Endometrium (tissue), 2 donors: ENCODE measurements around the gene ATXN1.

Experiments
- FAIRE-seq: peaks from 2 replicates; lab custom pipeline; 2012; peaks lifted over from hg19 to GRCh38; lab: Jason Lieb, UNC
- donor health status: control.
- donor health status: control.

The ATXN1 gene

DNA sequence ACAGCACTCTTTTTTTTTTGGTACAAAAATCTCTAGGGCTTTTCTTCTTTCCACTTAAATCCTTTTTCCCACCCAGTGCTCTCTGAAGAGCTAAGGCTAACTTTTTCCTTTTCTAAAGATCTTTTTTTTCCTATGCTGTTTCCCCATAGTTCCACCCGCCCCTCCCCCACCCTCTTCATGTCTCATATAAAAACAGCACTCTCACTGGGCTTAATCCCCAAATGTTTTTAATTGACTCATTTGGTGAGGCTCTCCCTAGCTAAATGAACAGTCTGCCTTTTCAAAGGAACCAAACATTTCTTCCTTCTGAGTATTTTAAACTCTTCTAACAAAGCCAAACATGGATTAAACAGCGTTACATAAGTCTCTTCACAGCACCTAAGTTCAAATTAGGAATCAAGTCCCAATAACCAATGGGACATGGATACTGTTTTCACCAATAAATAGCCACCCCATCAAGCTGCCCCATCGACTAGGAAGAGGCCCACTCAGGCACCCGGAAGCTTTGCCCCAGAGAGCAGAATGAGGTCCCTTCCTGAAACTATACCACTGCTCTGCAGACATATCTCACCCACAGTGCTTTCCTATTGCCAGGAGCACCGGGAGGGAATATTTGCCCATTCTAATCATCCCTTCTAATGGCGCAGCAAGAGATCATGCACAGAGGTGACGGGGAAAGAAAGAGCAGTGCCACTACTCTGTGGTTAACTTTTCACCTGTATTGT is 63.7 kb downstream of the ATXN1 start:
- FAIRE-seq: no peak

DNA sequence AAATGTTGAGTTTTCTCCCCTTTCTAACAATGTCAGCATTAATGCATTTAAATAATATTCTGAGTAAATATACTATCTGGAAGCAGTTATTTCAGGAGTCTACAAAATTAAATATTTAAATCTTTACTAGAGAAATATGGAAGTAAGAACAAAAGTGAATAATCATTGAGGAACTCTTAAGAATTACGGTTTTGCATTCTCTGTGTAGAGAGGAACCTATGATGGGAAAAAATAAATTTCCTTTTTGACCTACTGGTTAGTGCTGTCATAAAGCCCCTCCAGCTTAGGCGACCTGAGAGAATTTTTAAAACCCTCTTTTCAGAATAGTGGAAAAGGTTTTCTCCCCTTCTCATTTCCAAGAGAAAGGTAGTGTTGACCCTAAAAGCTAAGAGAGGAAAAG is 64.8 kb downstream of the ATXN1 start:
- FAIRE-seq: no peak

DNA sequence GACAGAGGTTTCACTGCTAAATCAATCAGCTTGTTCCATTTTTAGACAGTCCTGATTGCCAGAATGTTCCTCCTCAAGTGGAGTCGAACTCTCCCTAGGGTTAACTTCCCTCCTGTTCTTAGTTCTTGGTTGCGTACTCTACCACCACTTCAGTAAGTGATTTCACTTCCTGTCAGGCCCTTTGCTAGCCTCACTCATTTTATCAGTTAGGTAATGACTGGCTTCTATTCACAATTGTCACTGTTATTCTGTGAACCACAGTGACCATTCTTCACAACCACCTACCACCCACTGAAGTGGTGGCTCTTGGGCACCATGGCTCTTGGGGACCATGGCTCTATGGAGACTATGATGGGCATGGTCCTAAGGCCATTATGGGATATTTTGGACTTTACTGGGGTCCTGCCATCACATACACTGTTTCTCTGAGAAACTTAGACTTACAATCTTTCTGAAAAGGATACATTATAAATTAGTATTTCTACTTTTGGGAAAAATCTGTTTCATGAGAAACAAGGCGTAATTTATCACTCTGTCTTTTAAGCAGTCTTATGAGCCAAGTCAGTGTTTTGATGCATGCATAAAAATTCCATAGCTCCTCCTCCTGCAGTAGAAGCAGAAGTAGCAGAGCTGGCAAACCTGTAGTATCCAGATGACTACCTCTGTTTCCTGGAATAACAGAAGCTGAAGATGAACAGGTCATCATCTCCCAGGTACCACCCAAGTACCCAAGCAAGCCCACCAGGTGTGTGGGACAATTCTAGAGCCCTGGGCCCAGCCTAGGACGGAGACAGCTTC is 66.3 kb downstream of the ATXN1 start:
- no peak for FAIRE-seq

DNA sequence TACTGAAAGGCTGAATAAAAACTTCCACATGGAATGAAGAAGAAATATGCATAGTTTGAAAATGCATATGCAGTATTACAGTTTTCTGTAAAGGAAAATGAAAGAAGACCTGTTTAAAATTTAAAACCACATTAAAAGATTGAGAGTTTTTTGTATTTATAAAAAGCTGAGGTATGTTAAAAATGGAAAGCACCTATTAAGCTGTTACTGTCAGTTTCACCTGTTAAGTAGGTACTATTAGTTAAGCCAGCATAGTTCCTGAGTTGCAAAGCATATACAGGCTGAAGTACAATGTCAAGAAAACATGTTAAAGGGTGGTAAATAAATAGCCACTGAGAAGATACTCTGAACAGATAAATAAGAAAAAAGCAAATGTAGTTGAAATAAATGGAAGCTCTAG is 69.9 kb downstream of the ATXN1 start:
- FAIRE-seq: no peak

DNA sequence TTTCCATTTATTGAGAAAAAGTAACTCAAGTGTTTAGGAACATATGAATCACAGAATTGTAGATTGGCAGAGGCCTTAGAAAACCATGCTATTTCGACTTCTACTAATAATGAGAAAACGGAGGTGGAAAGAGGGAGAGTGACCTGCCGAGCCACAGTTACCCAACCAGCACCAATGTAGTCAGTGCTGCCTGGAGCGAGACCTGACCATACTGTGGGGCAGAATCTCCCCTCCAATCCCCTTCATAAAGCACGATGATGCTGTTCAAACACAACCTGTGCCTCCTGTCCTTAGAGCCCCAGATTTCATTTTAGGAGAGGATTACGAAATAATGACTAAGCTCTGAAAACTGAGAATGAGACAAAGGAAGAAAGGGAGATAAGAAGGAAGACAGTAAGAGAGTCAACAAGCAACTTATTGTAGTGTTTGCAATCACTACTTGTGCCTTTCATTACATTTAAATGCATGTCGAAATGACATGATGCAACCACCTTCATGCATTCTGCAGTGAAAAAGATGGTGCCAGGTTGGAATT is 70.6 kb downstream of the ATXN1 start:
- no peak for FAIRE-seq

DNA sequence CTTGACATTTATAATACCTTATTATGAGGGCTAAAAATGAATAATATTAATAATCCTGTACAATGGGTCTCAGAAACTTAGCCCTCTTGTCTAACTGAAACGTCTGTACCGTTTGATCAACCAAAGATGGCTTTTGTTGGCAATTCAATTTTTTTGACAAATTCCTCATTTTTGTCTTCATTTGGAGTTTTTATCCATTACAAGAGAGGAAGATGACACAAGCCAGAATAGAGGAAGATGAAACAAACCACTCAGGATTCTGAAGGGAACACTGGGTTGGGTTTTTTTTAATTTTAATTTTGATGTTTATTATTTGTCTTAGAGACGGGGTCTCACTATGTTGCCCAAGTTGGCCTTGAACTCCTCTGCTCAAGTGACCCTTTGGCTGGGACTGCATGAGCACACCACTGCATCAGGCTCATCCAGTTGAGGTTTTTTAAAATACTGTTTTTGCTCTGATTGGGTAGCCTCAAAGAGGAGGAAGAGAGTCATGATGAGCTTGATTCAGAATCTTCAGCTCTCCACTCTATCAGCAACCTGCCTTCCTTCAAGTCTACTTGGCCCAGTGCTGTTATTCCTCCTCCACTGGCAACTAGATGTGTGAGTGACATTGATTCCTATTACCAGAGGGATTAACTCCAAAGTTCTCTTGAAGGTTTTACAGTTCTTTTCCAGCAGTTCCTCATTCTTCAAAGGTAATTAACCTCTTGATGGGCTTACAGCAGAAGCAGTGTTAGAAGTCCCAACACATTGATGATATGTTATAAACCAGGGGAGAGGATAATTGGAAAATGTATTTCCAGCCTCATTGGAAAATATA is 71.3 kb downstream of the ATXN1 start:
- no peak for FAIRE-seq

DNA sequence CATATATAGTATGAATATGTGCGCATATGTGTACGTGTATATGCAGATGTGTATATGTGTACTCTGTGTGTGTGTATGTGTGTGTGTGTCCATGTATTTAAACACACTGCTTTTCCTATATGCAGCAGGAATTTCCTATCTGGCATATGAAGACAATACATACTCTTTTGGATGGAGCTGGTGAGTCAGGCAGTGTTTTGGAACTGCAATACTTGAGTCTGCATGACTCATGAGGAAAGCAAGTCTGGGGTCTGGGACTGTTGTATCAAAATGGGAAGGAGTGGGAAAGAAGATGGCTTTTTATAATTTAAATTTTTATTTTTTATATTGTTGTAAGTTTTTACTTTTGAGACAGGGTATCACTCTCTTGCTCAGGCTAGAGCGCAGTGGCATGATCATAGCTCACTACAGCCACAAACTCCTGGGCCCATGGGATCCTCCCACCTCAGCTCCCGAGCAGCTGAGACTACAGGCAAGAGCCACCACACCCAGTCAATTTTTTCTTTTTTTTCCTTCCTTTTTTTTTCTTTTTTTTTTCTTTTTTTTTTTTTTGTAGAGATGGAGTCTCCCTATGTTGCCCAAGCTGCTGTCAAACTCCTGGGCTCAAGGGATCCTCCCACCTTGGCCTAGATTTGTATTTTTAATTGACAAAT is 72.2 kb downstream of the ATXN1 start:
- FAIRE-seq: no peak

DNA sequence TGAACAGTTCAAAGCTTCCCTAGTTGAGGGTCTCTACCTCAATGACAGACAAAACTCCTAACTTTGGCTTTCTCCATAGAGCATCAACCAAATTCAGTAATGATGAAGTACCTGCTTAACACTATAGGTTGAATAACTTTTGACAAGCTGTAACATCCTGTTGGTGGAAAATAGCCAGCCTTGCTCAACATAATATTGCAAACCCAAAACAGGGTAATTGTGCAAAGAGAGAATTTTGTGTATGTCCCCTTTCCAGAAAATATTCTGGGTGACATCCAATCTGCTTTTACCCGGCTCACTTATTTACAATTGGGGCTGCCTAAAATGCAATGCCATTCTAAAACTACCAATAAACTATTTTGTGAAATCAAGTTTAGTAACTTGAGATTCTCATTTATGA is 72.8 kb downstream of the ATXN1 start:
- no peak for FAIRE-seq

DNA sequence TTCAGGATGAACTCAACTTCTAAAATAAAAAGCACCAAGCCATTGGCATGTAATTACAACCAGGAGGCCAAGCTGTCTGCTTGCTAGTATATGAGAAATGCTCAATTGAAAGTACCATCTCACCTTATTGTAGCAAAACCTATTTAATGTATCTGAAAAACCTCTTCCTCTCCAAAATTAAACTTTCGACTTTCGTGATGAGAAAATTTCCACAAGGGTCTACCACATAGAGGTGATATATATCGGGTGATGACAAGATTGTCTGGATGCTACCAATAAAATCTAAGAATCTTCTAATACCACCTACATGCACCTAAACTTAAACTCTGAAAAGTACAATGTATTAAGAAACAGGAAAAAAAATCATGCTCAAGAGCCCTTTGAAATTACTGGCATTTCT is 74.2 kb downstream of the ATXN1 start:
- no peak for FAIRE-seq

DNA sequence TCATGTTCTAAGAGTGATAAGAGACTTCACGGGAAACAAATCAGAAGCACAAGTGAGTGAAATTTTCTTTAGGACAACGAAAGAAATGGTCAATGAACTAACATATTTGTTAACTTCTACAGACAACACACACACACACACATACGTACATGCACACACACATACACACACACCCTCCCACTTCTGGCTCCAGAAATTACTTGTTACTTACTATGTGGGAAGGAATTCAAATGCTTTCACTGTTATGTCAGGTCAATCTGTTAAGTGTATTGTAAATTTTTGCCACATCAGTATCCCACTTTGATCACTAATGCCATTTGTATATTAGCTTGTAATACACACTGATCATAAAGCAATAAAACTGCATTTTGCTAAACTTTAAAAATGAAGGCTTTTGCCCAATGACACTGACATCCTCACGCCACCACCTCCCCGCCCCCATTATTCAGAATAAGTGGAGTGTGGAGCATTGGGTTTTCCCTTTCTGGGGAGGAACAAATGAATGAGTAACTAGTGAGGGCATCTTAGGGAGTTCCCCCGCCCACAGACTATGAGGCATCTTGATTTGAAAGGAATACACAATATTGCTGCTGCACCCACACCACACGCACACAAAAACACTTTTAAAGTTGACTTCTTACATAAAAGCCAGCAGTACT is 76.2 kb downstream of the ATXN1 start:
- FAIRE-seq: no peak

DNA sequence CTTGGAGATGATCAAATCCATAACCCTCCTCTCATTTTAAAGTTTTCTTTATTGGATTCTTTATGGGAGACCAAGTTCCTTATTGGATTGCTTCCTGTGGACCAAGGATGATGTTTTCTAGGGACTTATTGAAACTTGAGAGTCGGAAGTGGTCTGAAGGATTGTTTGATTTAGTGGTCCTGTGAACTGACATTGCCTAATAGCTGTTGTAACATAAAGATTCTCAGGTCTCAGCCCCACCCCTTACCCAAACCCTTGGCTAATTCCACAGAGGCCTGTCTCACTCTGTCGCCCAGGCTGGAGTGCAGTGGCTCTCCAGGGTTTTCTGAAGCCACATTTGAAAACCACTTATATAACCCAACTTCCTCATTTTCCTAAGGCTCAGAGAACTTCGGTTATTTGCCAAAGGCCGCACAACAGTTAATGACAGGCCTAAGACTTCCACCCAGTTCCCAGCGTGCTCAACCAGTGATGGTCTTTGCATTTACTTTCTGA is 77.0 kb downstream of the ATXN1 start:
- FAIRE-seq: no peak

DNA sequence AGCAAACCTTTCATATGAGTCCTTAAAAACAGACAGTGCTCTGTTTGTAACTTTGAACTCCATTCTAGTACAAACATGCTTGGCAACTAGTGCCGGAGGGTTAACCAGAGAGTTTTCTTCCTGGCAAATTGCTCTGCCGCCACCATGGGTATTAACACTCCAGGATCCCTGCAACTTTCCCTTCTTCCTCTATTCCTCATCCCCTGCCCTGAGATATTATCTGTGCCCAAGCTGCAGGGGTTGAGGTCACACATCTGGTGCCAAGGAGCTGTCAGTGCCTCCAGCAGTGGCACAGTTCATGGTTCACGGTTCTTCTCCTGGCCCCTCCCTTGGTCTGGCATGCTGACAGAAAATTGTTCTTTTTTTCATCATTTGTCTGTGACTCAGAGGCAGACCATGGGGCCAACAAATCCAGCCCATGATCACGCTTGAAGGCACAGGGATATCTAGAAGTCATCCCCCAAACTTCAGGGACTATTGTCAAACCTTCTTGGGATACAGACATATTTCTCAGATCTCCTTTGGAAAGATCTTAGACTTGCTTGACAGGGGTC is 77.5 kb downstream of the ATXN1 start:
- FAIRE-seq: no peak

DNA sequence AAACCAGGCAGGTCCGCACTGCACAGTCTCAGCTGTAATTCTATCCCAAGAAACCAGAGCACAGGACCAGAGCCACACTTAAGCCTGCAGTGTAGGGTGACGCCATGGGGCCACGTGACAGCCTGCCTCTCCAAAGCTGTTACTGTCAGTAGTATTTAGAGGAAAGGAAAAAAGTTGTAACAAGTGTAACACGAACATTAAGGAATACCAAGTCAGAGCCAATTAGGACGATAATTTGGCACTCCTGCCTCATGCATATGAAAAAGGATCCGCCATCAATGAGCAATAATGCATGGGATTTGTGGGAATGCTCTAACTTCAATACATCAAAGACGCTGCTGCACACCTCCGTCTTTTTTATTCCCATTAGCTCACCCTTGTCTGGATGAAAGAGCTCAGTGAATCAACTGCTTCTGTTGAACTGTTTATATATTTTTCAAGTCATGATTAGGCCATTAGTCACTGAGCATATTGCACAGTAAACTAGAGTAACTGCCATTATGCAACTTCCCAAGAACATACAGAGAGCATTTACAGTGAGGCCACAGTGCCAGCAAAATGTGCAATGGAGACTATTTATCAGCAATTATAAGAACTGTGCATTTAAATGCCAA is 79.9 kb downstream of the ATXN1 start:
- no peak for FAIRE-seq

DNA sequence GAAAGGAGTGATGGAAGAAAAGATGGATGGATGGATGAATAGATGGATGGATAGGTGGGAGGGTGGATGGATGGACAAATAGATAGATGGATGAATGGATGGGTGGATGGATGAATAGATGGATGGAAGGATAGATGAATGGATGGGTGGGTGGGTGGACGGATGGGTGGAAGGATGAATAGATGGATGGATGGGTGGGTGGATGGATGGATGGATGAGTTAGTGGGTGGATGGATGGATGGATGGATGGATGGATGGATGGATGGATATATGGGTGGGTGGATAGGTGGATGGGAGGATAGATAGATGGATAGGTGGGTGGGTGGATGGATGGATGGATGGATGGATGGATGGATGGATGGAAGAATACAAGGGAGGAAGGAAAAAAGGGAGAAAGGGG is 82.2 kb downstream of the ATXN1 start:
- FAIRE-seq: no peak

DNA sequence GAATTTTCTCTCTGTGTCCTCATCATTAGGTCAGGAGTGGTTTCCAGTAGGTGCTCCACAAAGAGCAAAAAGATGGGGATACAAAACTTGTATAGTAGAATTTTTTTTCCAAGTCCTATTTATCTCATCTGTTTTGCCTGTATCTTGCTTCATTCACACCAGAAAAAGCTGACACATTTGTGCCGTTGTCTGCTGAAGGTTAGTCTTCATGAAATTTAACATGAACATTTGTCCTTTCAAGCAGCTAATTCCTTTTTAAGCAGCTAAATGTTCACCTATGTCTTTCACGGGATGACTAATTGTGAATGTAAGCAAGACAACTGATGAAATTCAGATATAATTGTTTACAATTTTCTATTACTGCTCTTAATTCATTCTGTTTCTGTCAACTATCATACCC is 83.8 kb downstream of the ATXN1 start:
- FAIRE-seq: no peak

DNA sequence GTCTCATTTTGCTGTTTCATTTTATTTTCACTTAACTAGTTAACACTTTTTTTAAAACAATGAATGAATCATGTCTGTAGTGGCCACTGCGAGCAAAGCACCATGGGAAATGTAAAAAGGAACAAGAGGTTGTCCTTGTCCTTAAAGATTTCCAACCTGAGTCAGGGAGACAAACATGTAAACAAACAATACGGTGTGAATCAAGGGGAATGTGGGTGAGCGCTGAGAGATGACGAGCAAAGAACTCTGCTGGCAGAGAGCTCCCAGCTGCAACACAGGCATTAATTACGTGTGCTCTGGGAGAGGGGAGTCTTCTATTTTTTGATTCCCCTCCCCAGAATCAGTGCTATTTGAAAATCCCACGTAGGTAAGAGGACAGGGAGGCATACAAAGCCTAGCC is 84.3 kb downstream of the ATXN1 start:
- FAIRE-seq: no peak

DNA sequence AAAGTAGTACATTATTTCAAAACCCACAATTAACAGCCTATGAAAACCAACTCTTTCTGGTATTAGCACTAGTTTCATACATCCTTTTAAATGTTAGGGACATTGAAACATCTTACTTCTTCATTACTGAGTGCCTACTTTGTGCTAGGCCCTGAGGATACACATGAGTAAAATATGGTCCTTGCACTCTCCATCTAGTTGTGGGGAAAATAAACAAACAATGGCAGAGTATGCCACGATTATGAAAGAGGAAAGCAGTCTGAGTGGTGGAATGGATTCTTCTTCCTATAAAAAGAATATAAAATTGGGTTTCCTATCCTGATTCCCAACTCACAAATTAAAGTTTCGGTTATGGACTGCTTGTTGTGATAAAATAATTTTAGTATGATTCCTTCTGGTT is 84.9 kb downstream of the ATXN1 start:
- no peak for FAIRE-seq

DNA sequence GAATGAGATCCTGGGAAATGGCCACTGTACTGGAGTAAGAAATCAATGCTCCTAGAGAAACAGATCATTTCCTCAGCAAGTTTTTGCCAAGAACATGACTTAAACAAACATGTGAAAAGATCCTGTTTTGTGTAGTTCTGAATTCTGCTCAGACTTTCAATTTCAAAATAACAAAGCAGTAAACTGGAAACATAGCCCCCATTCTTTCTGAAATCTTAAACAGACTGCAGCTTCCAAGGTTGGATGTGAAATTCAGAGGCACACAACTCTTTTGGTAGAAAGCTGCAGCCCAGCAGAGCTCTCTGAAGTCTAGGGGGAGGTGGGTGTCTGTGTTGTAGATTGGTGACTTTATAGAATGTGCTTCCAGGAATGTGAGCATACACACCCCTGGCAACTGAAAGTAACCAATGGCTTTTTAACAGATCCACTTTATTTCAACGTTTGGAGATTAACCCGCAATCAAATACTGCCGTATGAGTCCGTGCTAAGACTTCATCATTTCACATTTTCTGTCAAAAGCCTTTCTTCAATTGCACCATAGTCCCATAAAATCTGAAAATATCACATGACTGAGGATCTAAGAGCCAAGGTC is 86.4 kb downstream of the ATXN1 start:
- FAIRE-seq: no peak

DNA sequence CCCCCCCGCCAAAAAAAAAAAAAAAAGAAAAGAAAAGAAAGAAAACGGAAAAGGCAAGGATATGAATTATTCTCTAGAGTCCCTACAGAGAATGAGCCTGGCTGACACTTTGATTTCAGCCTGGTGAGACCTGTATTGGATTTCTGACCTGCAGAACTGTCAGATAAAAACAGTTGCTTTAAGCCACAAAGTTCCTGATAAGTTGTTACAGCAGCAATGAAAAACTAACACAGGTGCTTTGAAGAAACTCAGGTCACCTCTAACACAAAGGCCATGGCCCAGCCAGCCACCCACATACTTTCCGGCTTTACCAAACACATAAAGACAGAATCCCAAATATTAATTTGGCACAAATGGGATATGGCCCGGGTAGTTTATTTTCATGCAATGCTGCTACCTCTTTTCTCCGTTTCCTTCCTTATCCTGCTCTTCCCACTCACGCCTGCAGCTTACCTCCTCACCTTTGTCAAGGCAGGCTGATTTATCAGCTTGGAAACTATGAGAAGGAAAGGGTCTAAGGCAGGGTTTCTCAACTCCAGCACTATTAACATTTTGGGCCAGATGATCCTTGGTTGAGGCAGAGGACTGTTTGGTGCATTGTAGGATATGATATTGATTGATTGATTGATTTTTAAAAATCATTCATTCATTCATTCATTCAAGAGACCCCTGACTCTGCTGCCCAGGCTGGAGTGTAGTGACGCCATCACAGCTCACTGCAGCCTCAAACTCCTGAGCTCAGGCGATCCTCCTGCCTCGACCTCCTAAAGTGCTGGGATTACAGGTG is 88.1 kb downstream of the ATXN1 start:
- no peak for FAIRE-seq
